Effector memory CD8-positive, alpha-beta T cell (primary cell): ENCODE results near the gene TAMALIN.
A peak's percentile ranks its signal among the peaks of the same experiment; 100 is the strongest.

ENCODE experiments used
- ATAC-seq: fragments of 150-1000 bp; cut with Tn5 transposase; replicated peaks from 2 replicates; pipeline ENCODE4 v1.10.0; 2021; ENCODE audit warnings: mild to moderate bottlenecking, moderate library complexity
- DNase-seq, 3 experiments: peaks; one replicate each; pipeline ENCODE4 v3.0.0; 2021
- H3K27ac Mint-ChIP-seq, 2 donors: one replicate each; pipeline ENCODE4 v1.8.0; 2022; ENCODE audit warnings: mild to moderate bottlenecking in 2 of 2, mixed read lengths in 2 of 2, moderate library complexity in 2 of 2
- H3K27me3 Mint-ChIP-seq, 2 donors: one replicate each; pipeline ENCODE4 v1.8.0; 2022; ENCODE audit warnings: mixed read lengths in 2 of 2
- H3K36me3 Mint-ChIP-seq: one replicate; pipeline ENCODE4 v1.8.0; 2022; ENCODE audit warnings: mild to moderate bottlenecking, moderate library complexity, mixed read lengths; ENCODE audit not compliant: insufficient read depth
- H3K4me1 Mint-ChIP-seq, 2 donors: one replicate each; pipeline ENCODE4 v1.8.0; 2022; ENCODE audit warnings: low read depth in 2 of 2, mixed read lengths in 2 of 2
- H3K4me3 Mint-ChIP-seq, 2 donors: one replicate each; pipeline ENCODE4 v1.8.0; 2022; ENCODE audit warnings: mild to moderate bottlenecking in 2 of 2, mixed read lengths in 2 of 2, moderate library complexity in 2 of 2
- H3K9me3 Mint-ChIP-seq, 2 donors: one replicate each; pipeline ENCODE4 v1.8.0; 2022; ENCODE audit warnings: mixed read lengths in 2 of 2

The TAMALIN gene

GRCh38 chr12:52052468-52053186 is 45.9 kb downstream of the TAMALIN start:
- Mint-ChIP-seq H3K4me3 (peak overlapping the region; percentile 87 to 91), H3K4me1 (peaks cover 22 to 34% of the 10 kb centered on the region in 2 donors), H3K27me3 (peaks cover 1 to 6% of the 10 kb centered on the region in 2 donors), H3K36me3 (peaks cover 39% of the 10 kb centered on the region), H3K27ac (peak overlapping the region; percentile 93 to 96), H3K9me3 (no peaks in the 10 kb centered on the region)
- no peak for ATAC-seq
- no peak for DNase-seq

- ATAC-seq (no peak), DNase-seq (no peak)
- H3K27me3 Mint-ChIP-seq, result peaks cover 0 to 6% of the 10 kb centered on the region in 2 donors
- peak overlapping the region; percentile 93 to 96 for H3K27ac Mint-ChIP-seq
- no peaks in the 10 kb centered on the region for H3K9me3 Mint-ChIP-seq
- H3K4me3 Mint-ChIP-seq, result no peak overlapping the region
- peaks cover 36% of the 10 kb centered on the region for H3K36me3 Mint-ChIP-seq
- H3K4me1 Mint-ChIP-seq, result peaks cover 22 to 34% of the 10 kb centered on the region in 2 donors
These were observed 46.9 kb downstream of the TAMALIN start for GRCh38 chr12:52053536-52054209.

GRCh38 chr12:52054231-52054832 is 47.6 kb downstream of the TAMALIN start:
- H3K27me3 Mint-ChIP-seq, result peaks cover 0 to 2% of the 10 kb centered on the region in 2 donors
- peaks cover 20 to 30% of the 10 kb centered on the region in 2 donors for H3K4me1 Mint-ChIP-seq
- H3K9me3 Mint-ChIP-seq, result no peaks in the 10 kb centered on the region
- no peak for ATAC-seq
- H3K36me3 Mint-ChIP-seq, result peaks cover 36% of the 10 kb centered on the region
- peak overlapping the region in 1 of 2 donors; percentile 44 for H3K27ac Mint-ChIP-seq
- H3K4me3 Mint-ChIP-seq, result no peak overlapping the region
- DNase-seq, result no peak

- H3K9me3 Mint-ChIP-seq, result no peaks in the 10 kb centered on the region
- ATAC-seq, result no peak
- H3K36me3 Mint-ChIP-seq, result peaks cover 36% of the 10 kb centered on the region
- peak overlapping the region in 1 of 2 donors; percentile 44 for H3K27ac Mint-ChIP-seq
- DNase-seq, result no peak
- H3K27me3 Mint-ChIP-seq, result no peaks in the 10 kb centered on the region
- no peak overlapping the region for H3K4me3 Mint-ChIP-seq
- H3K4me1 Mint-ChIP-seq, result peaks cover 13 to 22% of the 10 kb centered on the region in 2 donors
These were observed 48.3 kb downstream of the TAMALIN start for GRCh38 chr12:52054833-52055730.

- H3K9me3 Mint-ChIP-seq, result no peaks in the 10 kb centered on the region
- no peak overlapping the region for H3K27ac Mint-ChIP-seq
- ATAC-seq (no peak), DNase-seq (no peak)
- H3K36me3 Mint-ChIP-seq, result peaks cover 30% of the 10 kb centered on the region
- peaks cover 7 to 16% of the 10 kb centered on the region in 2 donors for H3K4me1 Mint-ChIP-seq
- H3K27me3 Mint-ChIP-seq, result no peaks in the 10 kb centered on the region
- H3K4me3 Mint-ChIP-seq, result no peak overlapping the region
These were observed 49.3 kb downstream of the TAMALIN start for GRCh38 chr12:52055731-52056711.

GRCh38 chr12:52056801-52057637 is 50.3 kb downstream of the TAMALIN start:
- ATAC-seq (no peak), DNase-seq (no peak)
- Mint-ChIP-seq H3K27ac (peak overlapping the region; percentile 45 to 70), H3K9me3 (no peaks in the 10 kb centered on the region), H3K4me3 (no peak overlapping the region), H3K36me3 (peaks cover 21% of the 10 kb centered on the region), H3K27me3 (no peaks in the 10 kb centered on the region), H3K4me1 (peaks cover under 1 to 8% of the 10 kb centered on the region in 2 donors)

GRCh38 chr12:52057638-52058576 is 51.2 kb downstream of the TAMALIN start:
- ATAC-seq, result no peak
- Mint-ChIP-seq H3K27ac (peak overlapping the region; percentile 45 to 70), H3K4me3 (no peak overlapping the region), H3K27me3 (no peaks in the 10 kb centered on the region), H3K4me1 (no peaks in the 10 kb centered on the region), H3K9me3 (no peaks in the 10 kb centered on the region), H3K36me3 (peaks cover 16% of the 10 kb centered on the region)
- no peak for DNase-seq

- DNase-seq (no peak), ATAC-seq (no peak)
- H3K27me3 Mint-ChIP-seq, result peaks cover 5 to 6% of the 10 kb centered on the region in 2 donors
- H3K4me1 Mint-ChIP-seq, result no peaks in the 10 kb centered on the region
- no peak overlapping the region for H3K27ac Mint-ChIP-seq
- no peak overlapping the region for H3K4me3 Mint-ChIP-seq
- H3K36me3 Mint-ChIP-seq, result peaks cover 16% of the 10 kb centered on the region
- no peaks in the 10 kb centered on the region for H3K9me3 Mint-ChIP-seq
These were observed 52.0 kb downstream of the TAMALIN start for GRCh38 chr12:52058631-52059361.

GRCh38 chr12:52059582-52060497 is 53.1 kb downstream of the TAMALIN start:
- Mint-ChIP-seq H3K27me3 (peaks cover 11 to 16% of the 10 kb centered on the region in 2 donors), H3K27ac (no peak overlapping the region), H3K4me3 (no peak overlapping the region), H3K9me3 (no peaks in the 10 kb centered on the region), H3K36me3 (peaks cover 13% of the 10 kb centered on the region), H3K4me1 (peaks cover 0 to 4% of the 10 kb centered on the region in 2 donors)
- DNase-seq (no peak), ATAC-seq (no peak)
